HFF-Myc (cell line): ENCODE data around the gene SP110.

Experiments
- DNase-seq: peaks from one replicate; pipeline ENCODE4 v3.0.0-alpha.2; 2011; ENCODE audit warnings: low read depth; ENCODE audit errors: extremely low read depth
- H3K4me3 ChIP-seq: replicated peaks from 2 replicates; pipeline ENCODE4 v1.5.1; 2011; ENCODE audit warnings: low read depth, mild to moderate bottlenecking, control low read depth, low read length
- CTCF ChIP-seq: IDR thresholded peaks from 2 replicates; pipeline ENCODE4 v1.5.1; 2012; ENCODE audit warnings: mild to moderate bottlenecking, low read depth, low read length, control low read depth; ENCODE audit errors: missing control alignments

SP110 gene

GRCh38 chr2:230174466-230174865 lies 45.3 kb downstream of the SP110 start:
- no peak for DNase-seq
- no peak overlapping the region for H3K4me3 ChIP-seq
- TF ChIP-seq CTCF = no peak

GRCh38 chr2:230172852-230173251 lies 46.9 kb downstream of the SP110 start:
- H3K4me3 ChIP-seq = no peak overlapping the region
- no peak for TF ChIP-seq CTCF
- DNase-seq = no peak

GRCh38 chr2:230172156-230172555 lies 47.6 kb downstream of the SP110 start:
- H3K4me3 ChIP-seq = no peak overlapping the region
- no peak for TF ChIP-seq CTCF
- no peak for DNase-seq

- H3K4me3 ChIP-seq = no peak overlapping the region
- TF ChIP-seq CTCF = no peak
- DNase-seq = no peak
Observed at GRCh38 chr2:230170532-230170931, 49.3 kb downstream of the SP110 start.

- DNase-seq = no peak
- TF ChIP-seq CTCF = no peak
- no peak overlapping the region for H3K4me3 ChIP-seq
Observed at GRCh38 chr2:230166557-230167170, 53.1 kb downstream of the SP110 start.

GRCh38 chr2:230164139-230164538 lies 55.6 kb downstream of the SP110 start:
- H3K4me3 ChIP-seq = no peak overlapping the region
- DNase-seq = no peak
- no peak for TF ChIP-seq CTCF

GRCh38 chr2:230162981-230163380 lies 56.8 kb downstream of the SP110 start:
- TF ChIP-seq CTCF = no peak
- no peak for DNase-seq
- H3K4me3 ChIP-seq = no peak overlapping the region
